Stimulated activated CD8-positive, alpha-beta memory T cell treated with anti-CD3 and anti-CD28 coated beads, Interleukin-7, amount 100 ng/mL, for 1 hour (primary cell): ENCODE results near the gene NR0B2.

Experiments used
- DNase-seq, 2 donors: peaks; one replicate each; pipeline ENCODE4 v3.0.0-alpha.2; 2020; ENCODE audit warnings: low read depth in 2 of 2

NR0B2 gene

DNA sequence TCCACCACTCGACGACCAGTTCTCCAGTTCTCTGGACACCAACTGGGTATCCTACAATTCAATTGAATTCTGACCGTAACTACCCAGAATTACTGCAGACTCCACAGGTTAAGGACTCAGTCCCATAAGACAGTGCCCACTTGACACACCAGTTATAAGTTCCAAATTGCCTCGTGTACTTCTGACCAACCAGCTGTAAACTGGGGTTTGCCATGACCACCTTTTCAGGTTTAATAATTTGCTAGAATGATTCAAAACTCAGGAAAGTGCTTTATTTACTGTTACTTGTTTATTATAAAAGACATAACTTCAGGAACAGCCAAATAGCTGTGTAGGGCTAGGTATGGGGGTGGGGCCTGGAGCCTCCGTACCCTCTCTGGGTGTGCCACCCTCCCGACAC is 23.0 kb upstream of the NR0B2 start:
- DNase-seq = no peak

DNA sequence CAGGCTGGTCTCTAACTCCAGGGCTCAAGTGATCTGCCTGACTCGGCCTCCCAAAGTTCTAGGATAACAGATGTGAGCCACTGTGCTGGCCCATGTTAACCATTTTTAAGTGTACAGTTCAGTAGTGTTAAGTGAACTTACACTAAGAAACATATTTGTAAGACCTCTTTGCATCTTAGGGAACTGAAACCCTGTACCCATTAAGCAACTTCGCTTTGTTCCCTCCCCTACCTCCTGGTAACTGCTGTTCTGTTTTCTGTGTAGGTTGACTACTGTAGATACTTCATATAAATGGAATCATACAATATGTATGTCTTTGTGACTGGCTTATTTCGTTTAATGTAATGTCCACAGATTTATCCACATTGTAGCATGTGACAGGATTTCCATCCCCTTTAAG is 18.8 kb upstream of the NR0B2 start:
- DNase-seq = no peak

DNA sequence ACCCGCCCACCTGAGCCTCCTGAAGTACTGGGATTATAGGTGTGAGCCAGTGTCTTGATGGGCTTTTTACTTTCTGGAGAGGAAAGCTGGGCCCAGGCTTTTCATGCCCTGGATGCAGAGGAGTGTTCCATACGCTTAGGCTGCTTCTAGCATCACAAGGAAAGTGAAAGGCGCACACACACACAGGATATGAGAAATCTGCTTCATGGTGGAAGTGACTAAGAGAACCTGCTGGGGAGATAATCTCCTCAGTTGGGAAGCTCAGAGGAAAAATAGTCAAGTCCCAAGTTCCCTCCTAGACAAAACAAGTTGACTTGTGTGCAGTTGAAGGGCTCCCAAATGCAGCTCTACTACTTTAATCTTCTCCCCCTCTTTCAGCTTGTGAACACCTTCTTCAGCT is 9.9 kb upstream of the NR0B2 start:
- no peak for DNase-seq

DNA sequence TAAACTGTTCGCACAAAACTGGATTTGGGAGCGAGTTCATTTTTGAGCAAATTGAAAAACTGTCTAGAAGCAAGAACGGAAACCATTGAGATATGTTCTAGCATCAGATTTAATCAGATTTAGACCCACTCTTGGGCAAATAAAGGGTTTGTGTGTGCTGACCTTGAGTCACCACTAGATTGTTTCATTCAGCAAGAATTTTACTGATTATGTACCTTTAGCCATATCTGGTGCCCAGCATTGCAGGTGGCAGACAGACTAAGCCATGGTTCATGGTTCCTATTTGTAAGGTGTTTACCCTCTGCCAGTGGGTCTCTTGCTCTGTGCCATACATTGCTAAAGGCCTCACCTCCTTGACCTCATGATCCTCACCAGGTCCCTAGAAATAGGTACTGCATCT is 9.1 kb upstream of the NR0B2 start:
- no peak for DNase-seq

DNA sequence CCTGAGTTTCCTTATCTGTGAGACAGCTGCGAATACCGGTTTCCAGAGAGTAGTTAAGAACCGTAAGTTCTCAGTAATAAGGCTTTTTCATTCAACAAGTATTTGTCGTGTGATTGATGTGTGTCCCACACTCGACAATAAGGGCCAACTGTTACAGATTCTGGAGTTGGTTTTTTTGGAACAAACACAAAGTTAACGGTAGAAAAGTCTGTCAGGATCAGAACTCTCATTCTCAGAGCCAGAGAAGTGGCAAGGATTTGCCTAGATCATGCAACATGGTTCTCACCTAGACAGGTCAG is 8.6 kb upstream of the NR0B2 start:
- DNase-seq = no peak

DNA sequence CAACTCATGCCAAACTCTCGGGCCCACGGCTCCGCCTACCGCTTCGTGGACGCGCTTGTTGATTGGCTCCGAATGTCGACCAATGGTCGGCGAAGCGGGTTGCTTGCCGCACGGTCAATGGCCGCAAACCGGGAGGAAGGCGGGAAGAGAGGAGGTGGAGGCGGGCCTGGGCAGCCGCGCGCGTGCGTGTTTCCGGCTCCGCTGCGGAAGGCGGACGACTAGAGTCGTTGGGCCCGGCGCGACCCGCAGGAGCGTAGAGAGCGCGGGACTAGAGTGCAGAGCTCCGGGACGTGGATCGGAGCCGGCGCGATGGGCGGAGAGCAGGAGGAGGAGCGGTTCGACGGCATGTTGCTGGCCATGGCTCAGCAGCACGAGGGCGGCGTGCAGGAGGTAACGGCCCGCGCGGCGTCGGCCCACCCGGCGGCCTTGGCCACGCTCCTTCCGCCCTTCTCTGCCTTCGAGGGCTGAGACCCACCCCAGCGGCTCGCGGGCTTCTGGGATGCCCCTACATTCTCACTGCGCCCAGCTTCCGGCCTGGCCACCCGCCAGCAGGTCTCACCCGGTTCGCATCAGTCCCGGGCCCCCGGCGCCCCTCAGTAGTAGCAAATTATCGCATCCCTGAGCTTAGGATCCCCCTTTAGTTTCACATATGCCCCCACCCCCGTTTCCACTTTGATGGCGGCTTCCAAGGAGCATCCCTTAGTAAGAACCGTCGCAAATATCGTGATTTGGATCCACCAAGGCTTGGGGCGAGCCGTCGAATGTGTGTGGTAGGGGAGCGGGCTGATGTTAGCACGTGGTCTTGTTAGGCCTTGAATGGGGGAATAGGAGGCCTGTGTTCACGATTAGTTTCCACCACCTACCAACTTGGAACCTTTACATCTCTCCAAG is 8.0 kb upstream of the NR0B2 start, which contains the start of gene NUDC:
TSS of gene NUDC (plus strand) at position 204 of the 891 bp plus-strand sequence. CDS start at position 310, 106 bp downstream.
- peak; percentile 91 for DNase-seq

DNA sequence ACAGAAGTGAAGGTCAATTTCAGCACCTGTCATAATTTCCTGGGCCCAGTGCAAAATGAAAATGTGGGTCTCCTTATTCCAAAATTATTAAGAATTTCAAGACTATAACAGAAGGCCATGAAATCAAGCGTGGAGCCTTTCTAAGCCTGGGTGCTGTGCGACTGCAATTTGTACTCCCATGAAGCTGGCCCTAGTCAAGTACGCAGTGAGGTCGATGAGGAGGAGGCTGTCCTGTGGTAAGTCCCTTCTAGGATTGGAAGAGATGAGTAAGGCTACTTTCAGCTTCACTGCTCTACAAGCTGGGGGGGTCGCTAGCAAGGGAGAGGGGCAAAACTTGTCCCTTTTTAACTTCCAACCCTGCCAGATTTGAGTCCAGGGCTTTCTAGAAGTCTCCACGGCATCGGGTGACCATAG is 7.4 kb upstream of the NR0B2 start:
- DNase-seq = no peak

DNA sequence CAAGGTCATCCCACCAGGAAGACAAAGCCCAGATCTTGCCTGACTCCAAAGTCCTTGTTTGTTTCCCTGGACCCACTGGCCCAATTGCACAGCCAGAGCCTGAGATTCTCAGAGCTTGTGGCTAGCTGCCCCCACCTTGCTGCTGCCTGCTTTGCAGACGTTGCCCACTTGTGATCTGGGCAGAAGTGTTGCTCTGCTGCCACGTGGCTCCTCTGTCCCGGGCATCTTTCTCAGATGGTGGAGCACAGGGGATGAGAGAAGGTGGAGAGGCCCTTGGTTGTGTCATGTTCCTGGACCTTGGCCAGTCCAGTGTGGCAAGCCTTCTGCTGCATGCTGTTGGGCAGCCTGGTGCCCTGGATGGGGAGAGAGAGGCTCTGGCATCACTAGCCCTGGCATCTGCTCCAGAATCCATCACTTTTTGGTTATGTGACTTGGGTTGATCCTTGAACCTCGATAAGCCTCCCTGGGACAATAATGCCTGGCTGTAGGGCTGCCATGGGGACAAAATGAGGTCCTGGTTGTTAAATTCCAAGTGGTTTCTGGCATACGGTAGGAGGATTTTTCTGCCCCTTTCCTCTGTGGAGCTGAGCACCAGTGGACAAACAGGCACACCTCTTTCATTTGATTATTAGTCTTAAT is 1.5 kb upstream of the NR0B2 start:
- no peak for DNase-seq

DNA sequence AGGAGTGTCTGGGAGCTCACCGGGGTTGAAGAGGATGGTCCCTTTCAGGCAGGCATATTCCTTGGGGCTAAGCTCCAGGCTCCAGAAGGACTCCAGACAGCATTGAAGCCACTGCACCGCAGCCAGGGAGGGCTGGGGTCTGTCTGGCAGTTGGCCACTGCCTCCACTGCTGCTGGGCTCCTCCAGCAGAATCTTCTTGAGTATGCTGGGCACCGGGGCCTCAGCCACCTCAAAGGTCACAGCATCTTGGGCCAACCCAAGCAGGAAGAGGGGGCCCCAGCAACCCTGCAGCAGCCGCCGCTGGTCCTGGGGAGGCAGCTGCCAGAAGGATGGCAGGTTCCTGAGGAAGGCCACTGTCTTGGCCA is 404 bp downstream of the NR0B2 start:
- no peak for DNase-seq

DNA sequence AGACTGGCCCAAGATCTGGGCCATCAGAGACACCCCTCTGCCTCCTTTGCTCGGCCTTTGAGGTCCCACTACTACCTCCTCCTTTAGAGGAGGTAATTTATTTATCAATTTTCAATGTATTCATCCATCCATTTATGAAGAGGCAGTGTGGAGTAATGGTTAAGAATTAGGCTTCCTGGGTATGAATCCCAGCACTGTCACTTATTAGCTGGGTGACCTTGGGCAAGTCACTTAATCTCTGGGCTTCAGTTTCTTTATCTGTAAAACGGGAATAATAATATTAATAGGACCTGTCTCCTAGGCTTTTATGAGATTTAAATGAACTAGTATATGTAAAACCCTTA is 1.7 kb downstream of the NR0B2 start:
- DNase-seq = no peak

DNA sequence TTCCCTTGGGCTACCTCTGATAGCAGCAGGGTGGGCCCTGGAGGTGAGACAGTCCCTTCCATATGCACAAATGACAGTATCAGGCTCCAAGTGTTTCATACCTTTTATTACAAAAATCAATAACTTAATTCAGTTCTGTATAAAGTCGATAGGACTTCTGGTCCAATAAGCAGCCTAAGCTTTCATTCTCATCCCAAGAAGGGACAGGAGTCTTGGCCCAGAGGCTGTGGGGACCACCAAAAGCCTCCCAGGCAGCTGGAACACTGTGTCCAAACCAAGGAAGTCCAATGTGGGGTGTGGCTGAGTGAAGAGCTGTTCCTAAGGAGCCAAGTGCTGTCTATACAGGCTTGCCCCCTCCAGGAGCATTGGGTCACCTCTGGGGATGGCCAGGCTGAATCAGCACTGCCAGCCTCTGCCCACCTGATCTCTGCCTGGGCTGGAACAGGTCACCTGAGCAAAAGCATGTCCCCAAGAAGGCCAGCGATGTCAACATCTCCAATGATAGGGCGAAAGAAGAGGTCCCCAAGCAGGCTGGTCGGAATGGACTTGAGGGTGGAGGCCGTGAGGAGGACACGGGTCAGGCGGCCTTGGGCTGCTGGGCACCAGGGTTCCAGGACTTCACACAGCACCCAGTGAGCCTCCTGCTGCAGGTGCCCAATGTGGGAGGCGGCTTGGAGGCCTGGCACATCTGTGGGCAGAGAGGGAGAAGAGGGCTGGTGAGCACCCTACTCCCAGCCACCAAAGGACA is 2.2 kb downstream of the NR0B2 start:
- DNase-seq = no peak

DNA sequence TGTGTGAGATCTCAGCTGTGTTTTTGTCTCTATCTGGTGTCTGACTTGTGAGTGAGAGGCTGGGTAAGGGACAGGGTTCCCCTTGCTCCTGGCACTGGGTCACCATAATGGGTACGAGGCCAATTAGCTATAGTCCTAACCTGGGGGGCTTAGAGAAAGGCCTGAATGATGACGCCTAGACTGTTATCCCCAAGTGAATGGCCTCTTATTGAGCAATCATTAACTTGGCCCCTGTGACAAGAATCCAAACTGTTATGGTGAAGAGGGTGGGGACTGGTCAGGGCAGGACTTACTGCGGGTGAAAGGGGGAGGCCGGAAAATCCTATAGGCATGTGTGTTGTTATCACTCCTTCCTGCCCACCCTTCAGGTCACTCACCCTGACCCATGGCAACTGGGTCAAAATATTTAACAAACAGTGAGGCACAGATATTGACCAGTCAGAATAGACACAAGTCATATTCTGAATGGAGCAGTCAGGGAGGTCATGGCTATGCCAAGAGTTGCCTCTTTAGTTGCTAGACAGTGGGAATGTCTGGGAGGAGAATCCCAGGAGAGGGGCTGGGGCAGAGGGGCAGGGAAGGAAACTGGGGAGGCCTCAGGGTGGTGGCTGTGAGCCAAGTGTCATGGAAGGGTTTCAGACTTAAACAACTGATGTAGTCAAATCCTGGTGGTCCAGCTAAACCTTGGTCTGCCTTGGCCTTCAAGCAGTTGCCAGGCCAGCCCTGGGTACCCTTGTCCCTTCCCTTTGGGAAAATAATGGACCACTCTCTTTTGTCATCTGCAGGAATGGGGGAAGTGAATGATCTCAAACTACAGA is 3.2 kb downstream of the NR0B2 start:
- no peak for DNase-seq

DNA sequence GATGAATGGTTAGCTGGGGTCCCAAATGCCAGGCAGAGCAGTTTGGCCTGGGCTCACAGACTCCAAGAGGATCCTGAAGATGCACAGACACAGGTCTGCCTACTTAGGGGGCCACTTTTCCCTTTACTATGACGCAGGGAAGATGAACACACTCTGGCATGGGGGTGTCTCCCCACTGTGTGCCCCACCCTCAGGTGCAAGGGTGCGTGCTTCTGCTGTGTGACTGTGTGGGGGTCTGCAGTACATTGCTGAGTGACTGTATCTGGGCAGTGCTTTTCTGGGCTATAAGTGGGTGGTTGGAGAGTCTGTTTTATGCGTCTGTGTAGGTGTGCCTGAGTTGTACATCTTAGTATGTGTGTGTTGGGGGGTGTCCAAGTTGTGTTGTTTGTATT is 3.8 kb downstream of the NR0B2 start:
- DNase-seq = no peak

DNA sequence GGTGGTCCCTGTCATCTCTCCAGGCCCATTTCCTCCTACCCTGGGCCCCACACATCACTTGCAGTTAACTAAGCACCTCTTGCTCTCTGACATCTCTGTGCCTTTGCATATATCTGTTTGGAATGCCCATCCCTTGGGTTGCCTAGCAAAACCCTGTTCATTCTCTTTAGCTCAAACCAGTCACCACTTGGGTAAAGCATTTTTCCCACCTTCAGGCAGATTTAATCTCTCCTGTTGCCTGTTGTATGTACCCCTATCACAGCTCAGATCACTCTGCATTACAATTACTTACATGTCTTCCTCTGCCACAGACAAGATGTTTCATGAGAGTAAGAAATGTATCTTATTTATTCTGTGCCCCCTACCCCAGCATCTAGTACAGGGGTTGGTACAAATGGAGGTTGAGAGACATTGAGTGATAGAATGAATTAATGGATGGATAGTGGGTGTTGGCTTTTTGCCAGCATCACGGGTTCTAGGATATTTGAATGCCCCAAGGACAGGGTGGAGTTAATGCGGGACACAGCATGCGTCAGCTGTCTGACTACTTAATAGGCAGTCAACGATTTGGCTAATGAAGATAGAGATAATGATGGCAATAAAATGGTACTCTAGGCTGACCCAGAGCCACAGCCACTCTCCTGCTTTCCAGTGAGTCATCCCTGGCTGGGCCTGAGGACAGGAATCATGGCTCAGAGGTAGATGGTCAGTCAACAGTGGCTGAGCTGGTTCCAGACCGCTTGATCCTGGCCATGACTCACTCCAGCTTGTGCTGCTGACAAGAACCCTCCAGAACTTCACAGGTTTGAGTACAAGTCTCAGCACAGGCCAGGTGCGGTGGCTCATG is 6.5 kb downstream of the NR0B2 start:
- DNase-seq = no peak

DNA sequence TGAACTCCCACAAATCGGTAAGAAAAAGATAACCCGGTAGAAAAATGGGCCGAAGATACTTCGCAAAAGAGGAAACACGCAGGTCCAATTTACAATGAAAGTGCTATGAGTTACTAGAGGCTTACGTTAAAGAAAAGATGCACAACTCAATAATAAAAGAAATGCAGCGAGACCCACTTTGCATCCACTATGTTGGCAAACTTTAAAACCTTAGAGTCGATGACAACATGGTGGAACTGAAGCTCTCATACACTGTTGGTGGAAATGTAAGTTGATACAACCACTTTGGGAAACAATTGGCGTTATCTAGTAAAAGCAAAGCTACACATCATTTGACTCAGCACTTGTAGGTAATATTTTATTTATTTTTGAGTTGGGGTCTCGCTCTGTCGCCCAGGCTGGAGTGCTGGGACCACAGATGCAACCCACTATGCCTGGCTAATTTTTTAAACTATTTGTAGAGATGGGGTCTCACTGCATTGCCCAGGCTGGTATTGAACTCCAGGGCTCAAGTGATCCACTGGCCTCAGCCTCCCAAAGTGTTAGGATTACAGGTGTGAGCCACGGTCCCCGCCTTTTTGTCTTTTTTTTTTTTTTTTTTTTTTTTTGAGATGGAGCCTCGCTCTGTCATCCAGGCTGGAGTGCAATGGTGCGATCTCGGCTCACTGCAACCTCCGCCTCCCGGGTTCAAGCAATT is 12.8 kb downstream of the NR0B2 start:
- no peak for DNase-seq

DNA sequence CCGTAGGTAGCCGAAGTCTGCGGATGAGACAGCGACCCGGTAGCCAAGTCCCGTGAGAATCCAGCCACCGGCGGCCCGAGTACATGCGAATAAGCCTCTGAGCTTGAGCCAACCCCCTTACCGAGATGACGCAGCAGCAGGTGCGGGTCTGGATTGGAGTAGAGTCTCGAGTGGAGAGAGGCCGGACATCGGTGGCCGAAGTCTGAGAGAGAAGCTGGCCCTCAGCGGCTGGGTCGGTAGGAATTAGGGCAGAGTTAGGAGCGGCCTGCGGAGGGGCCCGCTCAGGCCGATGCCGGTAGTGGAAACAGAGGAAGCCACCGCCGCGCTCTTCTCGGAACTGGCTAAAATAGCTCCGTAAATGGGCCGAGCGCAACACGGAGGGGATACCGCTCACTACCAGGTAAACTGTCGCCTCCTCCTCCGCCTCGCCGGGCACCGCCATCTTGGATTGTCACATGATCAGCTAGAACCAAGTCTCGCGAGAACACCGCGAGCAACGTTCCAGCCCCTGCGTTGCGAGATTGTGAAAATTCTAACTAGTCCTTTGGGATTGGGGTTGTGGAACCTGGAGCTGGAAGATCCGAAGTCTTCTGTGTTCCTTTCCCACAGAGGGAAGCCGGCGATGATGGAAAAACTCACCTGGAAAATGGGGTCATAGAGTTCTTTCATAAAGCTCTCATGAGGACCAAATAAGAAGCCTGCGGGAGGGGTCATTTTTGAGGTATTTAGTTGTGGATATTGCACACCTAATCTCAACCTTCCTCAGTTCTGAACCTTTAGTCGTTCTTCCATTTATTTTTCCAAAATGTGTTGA is 13.6 kb downstream of the NR0B2 start, which contains the start of gene GPATCH3:
TSS of gene GPATCH3 (minus strand) at position 467 of the 814 bp plus-strand sequence. CDS start at position 442, 25 bp downstream.
- peak; percentile 67 to 68 for DNase-seq

DNA sequence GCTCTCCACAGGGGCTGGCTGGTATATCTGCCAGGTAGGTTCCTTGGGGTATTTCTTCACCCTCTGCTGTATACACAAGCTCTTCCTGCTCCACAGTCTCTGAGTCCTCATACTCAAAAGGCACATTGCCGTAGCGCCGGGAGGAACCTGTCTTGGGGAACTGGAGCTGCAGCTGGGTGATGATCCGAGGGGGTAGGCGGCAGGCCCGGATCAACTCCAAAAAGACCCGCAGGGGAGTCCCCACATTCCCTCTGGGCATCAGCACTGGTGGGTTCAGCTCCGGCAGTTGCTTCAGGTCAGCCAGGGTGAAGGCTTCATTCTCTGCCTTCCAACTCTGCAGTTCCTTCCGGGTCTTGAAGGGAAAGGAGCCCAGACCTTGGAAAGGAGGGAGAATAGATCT is 16.4 kb downstream of the NR0B2 start:
- DNase-seq = no peak

DNA sequence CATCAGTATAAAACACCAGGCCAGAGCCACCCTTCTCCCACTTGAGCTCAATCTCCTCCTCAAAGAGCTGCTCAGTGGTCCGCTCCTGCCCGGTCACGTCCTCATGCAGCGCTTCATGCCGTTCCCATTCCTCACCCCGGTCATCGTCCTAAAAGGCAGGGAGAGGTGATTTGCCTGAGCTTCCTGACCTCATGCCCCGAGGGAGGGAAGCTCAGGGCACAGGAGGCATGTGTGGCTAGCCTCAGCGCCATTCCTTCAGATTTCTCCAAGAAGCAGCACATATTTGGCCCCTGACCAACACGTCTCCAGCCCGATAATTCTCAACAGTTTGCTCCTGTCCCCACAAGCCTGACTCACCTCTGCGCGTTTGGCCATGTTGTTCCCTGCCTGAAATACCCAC is 19.5 kb downstream of the NR0B2 start:
- DNase-seq = no peak

DNA sequence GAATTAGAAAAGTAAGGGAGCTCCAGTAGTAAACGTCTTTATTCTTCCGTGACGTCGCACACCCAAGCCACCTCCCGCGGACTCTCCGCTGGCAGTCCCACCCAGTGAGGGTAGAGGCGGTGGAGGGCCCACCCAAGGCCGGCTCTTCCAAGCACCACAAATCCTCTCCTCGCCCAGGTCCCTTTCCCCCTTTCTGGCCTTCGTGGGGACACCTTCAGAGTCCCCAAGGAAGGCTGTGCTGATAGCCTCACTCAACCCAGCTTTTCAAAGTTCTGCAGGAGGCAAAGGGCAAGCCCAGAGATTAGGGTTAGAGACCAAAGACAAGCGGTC is 23.3 kb downstream of the NR0B2 start:
- no peak for DNase-seq
